Measurements from ENCODE around the gene ITGB3. TPM values are rescaled to one million over a fixed set of nuclear protein-coding genes. Genes with fewer than 3 reads are reported as not detected.
"Not testable (repeated sequence)": the region's sequence is repeated elsewhere in the genome, so short reads cannot be mapped to it uniquely, and the experiment has no call there.

The ITGB3 gene
- total RNA-seq, 2 experiments from 2014 or later, result not detected

DNA sequence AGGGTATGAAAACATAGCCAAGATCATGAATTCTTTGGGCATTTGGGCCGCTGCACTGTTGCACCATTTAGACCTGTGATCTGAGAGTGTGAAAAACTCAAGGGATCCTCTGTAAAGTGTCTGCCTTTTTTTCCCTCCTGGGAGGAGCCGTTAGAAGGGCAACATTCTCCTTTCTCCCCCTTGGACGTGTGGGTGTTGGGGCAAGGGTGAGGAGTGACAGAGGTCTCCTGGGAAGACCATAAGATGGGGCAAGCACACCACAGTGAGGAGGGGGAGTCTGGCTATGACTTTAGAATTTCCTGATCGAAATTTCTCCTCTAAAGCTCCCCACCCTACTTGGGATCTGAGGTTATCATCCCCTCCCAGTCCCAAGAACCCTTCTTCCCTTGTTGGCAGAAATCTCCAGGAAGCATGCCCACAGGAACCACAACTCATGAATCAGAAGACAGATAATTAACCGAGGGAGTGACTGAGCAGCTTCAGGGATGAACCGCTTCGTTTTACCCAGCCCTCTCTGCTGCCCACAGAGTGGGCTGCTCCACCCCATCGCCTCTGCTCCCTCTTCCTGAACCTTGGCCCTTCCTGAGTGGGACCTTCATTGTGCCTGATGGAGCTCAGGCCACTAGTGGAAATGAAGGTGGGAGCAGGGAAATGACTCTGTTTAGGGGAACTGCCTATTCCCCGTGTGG lies 4.2 kb downstream of the ITGB3 start:
- Mint-ChIP-seq H3K4me1 (ENCODE audit: low read depth) (peaks cover 11% of the 10 kb centered on the region), H3K27ac (no peak overlapping the region), H3K9me3 (no peaks in the 10 kb centered on the region), H3K36me3 (ENCODE audit: low read depth) (no peaks in the 10 kb centered on the region), H3K4me3 (no peak overlapping the region), H3K27me3 (ENCODE audit: low read depth) (peaks cover 51% of the 10 kb centered on the region)
- no peak for DNase-seq
- CTCF ChIA-PET, result interaction anchor here (0.9 to 1.5 kb wide), 3 partner anchors 9 to 42 kb away, joined by 3 to 4 read pairs (median 3); no protein-coding TSS in a partner anchor
- intact Hi-C loops (cut with micrococcal nuclease), result no loop called here

- no peak overlapping the region for H3K4me3 Mint-ChIP-seq
- H3K36me3 Mint-ChIP-seq (ENCODE audit: low read depth), result no peaks in the 10 kb centered on the region
- DNase-seq, result no peak
- H3K4me1 Mint-ChIP-seq (ENCODE audit: low read depth), result peaks cover 3% of the 10 kb centered on the region
- H3K9me3 Mint-ChIP-seq, result no peaks in the 10 kb centered on the region
- intact Hi-C loops (cut with micrococcal nuclease), result no loop called here
- no peak overlapping the region for H3K27ac Mint-ChIP-seq
- H3K27me3 Mint-ChIP-seq (ENCODE audit: low read depth), result peaks cover 20% of the 10 kb centered on the region
- CTCF ChIA-PET, result no interaction called here
These were observed 9.0 kb downstream of the ITGB3 start for GRCh38 chr17:47262586-47262985.

DNA sequence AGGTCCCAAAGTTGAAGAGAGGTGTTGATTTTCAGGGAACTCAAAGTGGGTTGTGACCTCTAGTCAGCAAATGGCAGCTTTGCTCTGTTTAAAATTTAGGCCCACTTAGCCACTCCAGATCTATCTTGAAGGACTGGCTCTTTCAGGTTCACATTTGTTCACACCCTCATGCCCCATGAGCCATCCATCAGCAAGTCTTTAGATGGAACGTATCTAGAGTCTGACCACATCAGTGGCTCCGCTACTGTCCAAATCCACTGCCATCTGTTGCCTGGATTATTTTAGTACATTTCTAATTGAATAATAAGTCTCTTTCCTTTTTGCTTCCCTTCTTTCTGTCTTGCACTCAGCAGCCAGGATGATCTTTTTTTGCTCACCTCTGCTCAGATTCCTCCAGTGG lies 10.5 kb downstream of the ITGB3 start:
- Mint-ChIP-seq H3K4me3 (no peak overlapping the region), H3K9me3 (peaks cover 2% of the 10 kb centered on the region), H3K4me1 (ENCODE audit: low read depth) (no peaks in the 10 kb centered on the region), H3K36me3 (ENCODE audit: low read depth) (no peaks in the 10 kb centered on the region), H3K27me3 (ENCODE audit: low read depth) (peaks cover 8% of the 10 kb centered on the region), H3K27ac (no peak overlapping the region)
- CTCF ChIA-PET, result no interaction called here
- DNase-seq, result no peak
- intact Hi-C loops (cut with micrococcal nuclease), result no loop called here

DNA sequence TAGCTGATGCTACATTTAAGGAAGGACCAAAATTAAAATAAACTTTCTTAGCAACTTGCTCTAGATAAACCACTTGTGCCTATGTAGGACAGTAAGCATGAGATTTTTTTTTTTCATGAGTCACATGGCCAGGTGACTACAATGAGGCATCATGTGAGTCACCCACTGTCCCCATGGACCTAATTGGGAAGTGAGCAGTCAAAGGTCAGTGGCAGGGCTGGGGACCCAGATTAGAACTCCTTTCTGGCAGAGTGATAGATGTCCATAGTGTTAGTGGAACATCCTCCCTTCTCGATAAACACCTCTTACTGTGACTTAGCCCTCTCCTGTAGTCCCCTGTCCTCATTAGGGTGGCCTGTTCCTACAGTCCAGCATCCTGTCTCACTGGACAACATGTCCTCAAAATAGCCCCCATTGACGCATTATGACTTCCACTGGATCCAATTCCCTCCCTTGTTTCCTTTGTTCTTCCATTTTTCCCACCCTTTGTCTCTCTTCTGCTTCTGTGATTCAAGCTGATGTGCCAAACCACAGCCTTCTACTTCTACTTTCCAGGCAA lies 12.4 kb downstream of the ITGB3 start:
- CTCF ChIA-PET, result interaction anchor here (0.7 kb wide), 1 partner anchor 8 kb away, joined by 4 read pairs; no protein-coding TSS in a partner anchor
- Mint-ChIP-seq H3K4me3 (no peak overlapping the region), H3K36me3 (ENCODE audit: low read depth) (no peaks in the 10 kb centered on the region), H3K27me3 (ENCODE audit: low read depth) (peaks cover 8% of the 10 kb centered on the region), H3K9me3 (peaks cover 8% of the 10 kb centered on the region), H3K4me1 (ENCODE audit: low read depth) (no peaks in the 10 kb centered on the region), H3K27ac (no peak overlapping the region)
- no peak for DNase-seq
- intact Hi-C loops (cut with micrococcal nuclease), result no loop called here

DNA sequence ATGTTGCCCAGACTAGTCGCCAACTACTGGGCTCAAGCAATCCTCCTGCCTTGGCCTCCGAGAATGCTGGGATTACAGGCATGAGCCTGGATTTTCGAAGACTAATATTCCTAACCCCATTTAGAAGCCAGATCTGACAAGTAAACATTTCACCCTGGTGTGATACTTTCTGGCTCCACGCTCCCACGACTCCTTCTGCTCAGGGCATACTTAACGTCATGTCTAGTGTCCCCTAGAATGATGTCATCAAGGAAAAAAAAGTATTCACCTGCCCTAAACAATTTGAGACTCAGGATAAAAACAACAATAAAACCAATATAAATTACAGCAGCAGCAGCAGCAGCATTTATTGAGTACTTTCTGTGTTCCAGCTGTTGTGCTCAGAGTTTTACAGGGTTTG lies 13.2 kb downstream of the ITGB3 start:
- CTCF ChIA-PET, result interaction anchor here (0.7 kb wide), 1 partner anchor 9 kb away, joined by 4 read pairs; no protein-coding TSS in a partner anchor
- Mint-ChIP-seq H3K9me3 (peaks cover 8% of the 10 kb centered on the region), H3K27ac (no peak overlapping the region), H3K27me3 (ENCODE audit: low read depth) (peaks cover 8% of the 10 kb centered on the region), H3K4me3 (no peak overlapping the region), H3K4me1 (ENCODE audit: low read depth) (no peaks in the 10 kb centered on the region), H3K36me3 (ENCODE audit: low read depth) (no peaks in the 10 kb centered on the region)
- DNase-seq, result no peak
- intact Hi-C loops (cut with micrococcal nuclease), result no loop called here

DNA sequence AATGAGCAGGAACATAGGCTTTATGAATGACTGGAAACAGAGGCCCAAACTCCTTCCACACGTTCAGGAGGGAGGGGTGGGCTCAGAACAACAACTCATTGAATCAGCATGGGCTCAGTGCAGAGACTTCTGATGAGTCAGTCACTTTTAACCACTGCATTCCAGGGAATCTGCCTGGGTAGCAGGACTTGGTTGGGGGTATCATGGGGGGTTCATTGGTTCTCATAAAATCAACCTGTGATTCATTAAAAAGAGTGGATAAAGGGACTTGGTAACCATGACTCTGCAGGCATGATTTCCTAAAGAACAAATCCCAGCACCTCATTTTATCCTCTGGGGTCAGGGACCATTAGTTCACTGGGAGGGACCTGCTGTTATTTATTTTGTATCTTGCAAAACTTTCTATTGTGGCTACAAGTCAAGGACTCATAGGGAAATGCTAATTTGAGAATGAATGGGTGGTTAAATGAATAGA lies 13.8 kb downstream of the ITGB3 start:
- CTCF ChIA-PET, result no interaction called here
- no peak for DNase-seq
- intact Hi-C loops (cut with micrococcal nuclease), result no loop called here
- peaks cover 2% of the 10 kb centered on the region for H3K27me3 Mint-ChIP-seq (ENCODE audit: low read depth)
- no peak overlapping the region for H3K27ac Mint-ChIP-seq
- H3K4me3 Mint-ChIP-seq, result no peak overlapping the region
- no peaks in the 10 kb centered on the region for H3K4me1 Mint-ChIP-seq (ENCODE audit: low read depth)
- H3K9me3 Mint-ChIP-seq, result peaks cover 8% of the 10 kb centered on the region
- no peaks in the 10 kb centered on the region for H3K36me3 Mint-ChIP-seq (ENCODE audit: low read depth)

DNA sequence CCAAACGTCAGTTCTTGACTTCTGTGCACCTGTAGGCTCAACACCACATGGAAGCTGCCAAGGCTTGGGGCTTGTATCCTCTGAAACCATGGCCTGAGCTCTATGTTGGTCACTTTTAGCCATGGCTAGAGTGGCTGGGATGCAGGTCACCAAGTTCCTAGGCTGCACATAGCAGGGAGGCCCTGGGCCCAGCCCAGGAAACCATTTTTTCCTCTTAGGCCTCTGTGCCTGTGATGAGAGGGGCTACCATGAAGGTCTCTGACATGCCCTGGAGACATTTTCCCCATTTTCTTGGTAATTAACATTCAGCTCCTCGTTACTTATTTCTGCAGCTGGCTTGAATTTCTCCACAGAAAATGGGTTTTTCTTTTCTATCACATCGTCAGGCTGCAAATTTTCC lies 15.3 kb downstream of the ITGB3 start:
- DNase-seq; H3K4me1 Mint-ChIP-seq (ENCODE audit: low read depth); H3K27me3 Mint-ChIP-seq (ENCODE audit: low read depth); H3K27ac Mint-ChIP-seq; intact Hi-C loops (cut with micrococcal nuclease); CTCF ChIA-PET; H3K4me3 Mint-ChIP-seq; H3K9me3 Mint-ChIP-seq; H3K36me3 Mint-ChIP-seq (ENCODE audit: low read depth): not testable (repeated sequence)

GRCh38 chr17:47269561-47270280 lies 16.1 kb downstream of the ITGB3 start:
- H3K36me3 Mint-ChIP-seq (ENCODE audit: low read depth); H3K27ac Mint-ChIP-seq; CTCF ChIA-PET; H3K4me1 Mint-ChIP-seq (ENCODE audit: low read depth); H3K4me3 Mint-ChIP-seq; intact Hi-C loops (cut with micrococcal nuclease); H3K27me3 Mint-ChIP-seq (ENCODE audit: low read depth); DNase-seq; H3K9me3 Mint-ChIP-seq: not testable (repeated sequence)

- no peak overlapping the region for H3K27ac Mint-ChIP-seq
- CTCF ChIA-PET, result interaction anchor here (0.6 kb wide), 1 partner anchor 12 kb away, joined by 4 read pairs; no protein-coding TSS in a partner anchor
- H3K9me3 Mint-ChIP-seq, result peaks cover 8% of the 10 kb centered on the region
- H3K27me3 Mint-ChIP-seq (ENCODE audit: low read depth), result no peaks in the 10 kb centered on the region
- no peak for DNase-seq
- H3K4me1 Mint-ChIP-seq (ENCODE audit: low read depth), result no peaks in the 10 kb centered on the region
- no peaks in the 10 kb centered on the region for H3K36me3 Mint-ChIP-seq (ENCODE audit: low read depth)
- no peak overlapping the region for H3K4me3 Mint-ChIP-seq
- intact Hi-C loops (cut with micrococcal nuclease), result no loop called here
These were observed 17.5 kb downstream of the ITGB3 start for GRCh38 chr17:47270946-47271705.

DNA sequence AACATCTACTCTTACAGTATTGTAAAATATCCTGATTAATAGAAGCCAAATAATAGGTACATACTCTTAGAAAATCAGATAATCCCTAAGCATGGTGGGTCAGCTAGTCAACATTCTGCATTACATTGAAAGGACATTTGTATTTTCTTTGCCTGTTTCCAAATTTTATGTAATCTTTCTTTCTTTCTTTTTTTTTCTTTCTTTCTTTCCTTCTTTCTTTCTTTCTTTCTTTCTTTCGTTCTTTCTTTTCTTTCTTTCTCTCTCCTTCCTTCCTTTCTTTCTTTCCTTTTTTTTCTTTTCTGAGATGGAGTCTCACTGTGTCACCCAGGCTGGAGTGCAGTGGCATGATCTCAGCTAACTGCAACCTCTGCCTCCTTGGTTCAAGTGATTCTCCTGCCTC lies 18.9 kb downstream of the ITGB3 start:
- no peaks in the 10 kb centered on the region for H3K36me3 Mint-ChIP-seq (ENCODE audit: low read depth)
- intact Hi-C loops (cut with micrococcal nuclease), result no loop called here
- H3K4me1 Mint-ChIP-seq (ENCODE audit: low read depth), result no peaks in the 10 kb centered on the region
- no peak overlapping the region for H3K27ac Mint-ChIP-seq
- H3K4me3 Mint-ChIP-seq, result no peak overlapping the region
- H3K9me3 Mint-ChIP-seq, result peaks cover 8% of the 10 kb centered on the region
- no peaks in the 10 kb centered on the region for H3K27me3 Mint-ChIP-seq (ENCODE audit: low read depth)
- DNase-seq, result no peak
- CTCF ChIA-PET, result interaction anchor here (0.6 kb wide), 1 partner anchor 236 kb away, joined by 3 read pairs; no protein-coding TSS in a partner anchor

GRCh38 chr17:47273245-47273644 lies 19.6 kb downstream of the ITGB3 start:
- no peak for DNase-seq
- intact Hi-C loops (cut with micrococcal nuclease), result no loop called here
- Mint-ChIP-seq H3K27me3 (ENCODE audit: low read depth) (no peaks in the 10 kb centered on the region), H3K9me3 (peaks cover 6% of the 10 kb centered on the region), H3K27ac (no peak overlapping the region), H3K4me3 (no peak overlapping the region), H3K4me1 (ENCODE audit: low read depth) (no peaks in the 10 kb centered on the region), H3K36me3 (ENCODE audit: low read depth) (no peaks in the 10 kb centered on the region)
- CTCF ChIA-PET, result interaction anchor here (0.6 kb wide), 1 partner anchor 237 kb away, joined by 3 read pairs; no protein-coding TSS in a partner anchor

All from activated naive CD4-positive, alpha-beta T cell treated with anti-CD3 and anti-CD28 coated beads for 36 hours (primary cell).